ENCODE data around the gene GSX2.
A peak's percentile ranks its signal among the peaks of the same experiment; 100 is the strongest.
"Not testable (repeated sequence)": the region's sequence is repeated elsewhere in the genome, so short reads cannot be mapped to it uniquely, and the experiment has no call there.

Gene GSX2

DNA sequence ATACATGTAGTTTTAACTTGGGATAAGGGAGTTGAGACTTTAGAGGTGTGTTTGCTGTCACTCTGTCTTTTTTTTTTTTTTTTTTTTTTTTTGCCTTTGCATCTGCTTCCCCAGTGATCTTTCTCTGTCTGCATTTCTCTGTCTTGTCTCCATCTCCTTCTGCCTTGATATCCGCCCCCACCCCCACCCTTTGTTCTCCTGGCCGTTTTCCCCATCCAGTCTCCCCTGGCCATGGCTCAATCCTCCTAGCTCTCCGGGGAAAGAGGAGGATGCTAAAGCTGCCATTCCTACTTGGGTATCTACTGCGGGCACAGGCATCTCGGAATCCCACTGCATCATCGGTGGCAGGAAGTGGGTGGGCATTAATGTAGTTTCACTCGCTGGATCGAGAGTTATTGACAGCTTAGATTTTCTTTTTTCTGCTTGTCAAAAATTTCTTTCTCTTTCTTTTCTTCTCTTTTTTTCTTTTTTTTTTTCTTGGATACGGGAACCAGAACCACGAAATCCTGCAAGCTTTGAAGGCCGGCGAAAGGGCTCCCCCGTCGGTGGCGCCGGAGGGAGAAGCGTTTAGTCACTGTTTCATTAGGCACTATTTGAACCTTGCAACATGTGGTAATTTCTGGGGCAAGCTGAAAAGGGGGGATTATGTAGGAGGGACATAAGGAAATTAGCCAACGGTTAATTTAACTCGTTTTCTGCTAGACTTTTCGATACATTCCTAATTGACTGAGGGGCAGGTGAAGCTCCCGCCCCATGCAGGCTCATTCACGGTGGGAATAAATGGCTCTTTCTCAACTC, 8.2 kb downstream of the GSX2 start:
- no peak for DNase-seq

DNA sequence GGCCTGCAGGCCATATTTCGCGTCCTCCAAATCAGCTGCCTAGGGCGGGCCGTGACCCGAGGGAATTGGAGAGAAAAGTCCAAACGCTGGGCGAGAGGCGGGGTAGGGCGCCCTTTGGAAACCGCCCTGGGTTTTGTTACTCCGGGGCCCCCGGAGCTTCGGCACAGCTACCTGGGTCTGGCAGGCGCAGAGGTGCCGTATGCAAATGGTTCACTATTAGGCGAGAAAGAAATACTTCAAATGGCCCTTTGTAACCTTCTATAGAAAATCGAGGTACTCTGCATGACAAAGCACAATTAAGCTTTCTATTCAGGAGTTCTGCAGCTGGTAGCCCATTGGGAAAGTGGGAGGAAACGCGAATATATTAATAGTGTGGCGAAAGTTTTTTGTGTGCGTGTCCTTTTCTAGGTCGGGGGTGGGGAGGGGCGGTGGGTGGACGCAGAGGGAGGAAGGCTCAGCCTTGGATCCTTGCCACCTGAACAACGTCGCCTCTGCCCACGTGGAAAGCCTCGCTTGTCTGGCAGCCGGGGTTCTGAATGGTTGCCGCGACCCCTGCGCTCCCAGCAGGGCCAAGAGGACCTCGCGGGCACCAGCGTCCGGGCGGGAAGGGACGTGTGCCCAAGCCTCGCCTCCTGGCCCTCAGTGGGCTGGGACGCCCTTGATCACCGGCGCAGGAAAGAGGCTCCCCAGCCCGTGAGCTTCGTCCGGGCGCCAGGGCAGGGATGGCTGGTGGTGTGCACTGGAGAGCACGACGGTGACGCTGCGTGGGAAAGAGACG, 9.5 kb downstream of the GSX2 start:
- DNase-seq = no peak

DNA sequence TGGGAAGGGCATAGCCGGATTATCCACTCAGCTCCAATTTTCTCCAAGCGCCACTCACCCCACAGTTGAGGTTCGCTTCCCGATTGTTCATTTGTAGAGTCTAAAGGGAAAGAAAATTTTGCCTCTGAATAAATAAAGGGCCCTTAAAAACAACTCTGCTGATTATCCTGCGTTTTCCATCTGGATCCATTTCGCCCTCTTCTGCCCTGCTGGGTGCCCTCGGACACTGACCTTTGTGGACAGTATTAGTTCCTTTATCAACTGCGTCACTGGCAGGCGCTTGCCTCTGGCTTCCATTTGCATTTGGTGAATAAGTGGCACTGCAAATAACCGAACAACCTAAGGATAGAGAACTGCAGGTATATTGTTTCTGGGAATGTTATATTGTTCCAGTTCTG, 10.1 kb downstream of the GSX2 start:
- no peak for DNase-seq

DNA sequence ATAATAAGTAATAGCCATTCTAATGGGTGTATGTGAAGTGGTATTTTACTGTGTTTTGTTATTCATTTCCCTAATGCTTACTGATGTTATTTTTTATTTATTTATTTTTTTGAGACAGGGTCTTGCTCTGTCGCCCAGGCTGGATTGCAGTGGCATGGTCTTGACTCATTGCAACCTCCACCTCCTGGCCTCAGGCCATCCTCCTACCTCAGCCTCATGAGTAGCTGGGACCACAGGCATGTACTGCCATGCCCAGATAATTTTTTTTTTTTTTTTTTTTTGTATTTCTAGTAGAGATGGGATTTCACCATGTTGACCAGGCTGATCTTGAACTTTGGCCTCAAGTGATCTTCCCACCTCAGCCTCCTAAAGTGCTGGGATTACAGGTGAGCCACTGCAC, 13.2 kb downstream of the GSX2 start:
- DNase-seq = not testable (repeated sequence)

GRCh38 chr4:54116246-54116645, 16.3 kb downstream of the GSX2 start:
- DNase-seq = not testable (repeated sequence)

DNA sequence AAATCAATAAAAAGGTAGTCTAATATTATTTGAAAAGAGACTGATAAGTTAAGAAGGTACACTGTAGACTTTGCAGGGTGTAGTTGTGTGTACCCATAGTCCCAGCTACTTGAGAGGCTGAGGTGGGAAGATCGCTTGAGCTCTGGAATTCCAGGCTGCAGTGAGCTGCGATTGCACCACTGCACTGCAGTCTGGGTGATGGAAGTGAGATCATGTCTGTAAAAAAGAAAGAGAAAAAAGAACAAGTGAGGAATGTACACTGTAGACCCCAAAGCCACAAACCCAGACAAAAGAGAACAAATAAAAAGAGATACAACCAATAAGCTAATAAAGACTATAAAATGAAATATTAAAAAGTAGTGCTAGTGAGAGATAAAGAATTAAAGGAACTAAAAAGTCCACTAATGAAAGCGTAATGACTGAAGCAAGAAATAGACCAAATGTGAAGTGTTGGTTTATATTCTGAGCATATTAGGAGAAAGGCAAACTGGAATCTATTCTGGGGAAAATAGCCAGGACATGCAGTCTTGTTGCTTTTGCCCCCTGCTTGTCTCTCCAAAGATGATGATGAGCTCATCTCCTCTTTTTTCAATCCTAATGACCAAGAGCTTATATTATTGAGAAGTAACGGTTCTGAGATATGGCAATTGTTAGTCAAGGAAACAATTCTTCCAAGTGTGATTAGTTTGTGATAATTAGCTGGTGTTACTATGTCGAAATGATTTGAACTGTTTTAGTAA, 19.1 kb downstream of the GSX2 start:
- DNase-seq = no peak

- no peak for DNase-seq
These were observed 20.6 kb downstream of the GSX2 start for GRCh38 chr4:54120518-54120917.

GRCh38 chr4:54127660-54128059, 27.7 kb downstream of the GSX2 start:
- DNase-seq = no peak

DNA sequence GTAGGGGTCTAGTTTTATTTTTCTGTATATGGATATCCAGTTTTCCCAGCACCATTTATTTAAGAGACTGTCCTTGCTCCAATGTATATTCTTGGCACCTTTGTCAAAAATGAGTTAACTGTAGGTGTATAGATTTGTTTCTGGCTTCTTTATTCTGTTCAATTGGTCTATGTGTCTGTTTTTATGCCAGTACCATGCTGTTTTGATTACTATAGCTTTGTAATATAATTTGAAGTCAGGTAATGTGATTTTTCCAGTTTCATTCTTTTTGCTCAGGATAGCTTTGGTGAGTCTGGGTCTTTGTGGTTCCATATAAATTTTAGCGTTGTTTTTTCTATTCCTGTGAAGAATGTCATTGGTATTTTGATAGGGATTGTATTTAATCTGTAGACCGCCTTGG, 28.7 kb downstream of the GSX2 start:
- DNase-seq = not testable (repeated sequence)

DNA sequence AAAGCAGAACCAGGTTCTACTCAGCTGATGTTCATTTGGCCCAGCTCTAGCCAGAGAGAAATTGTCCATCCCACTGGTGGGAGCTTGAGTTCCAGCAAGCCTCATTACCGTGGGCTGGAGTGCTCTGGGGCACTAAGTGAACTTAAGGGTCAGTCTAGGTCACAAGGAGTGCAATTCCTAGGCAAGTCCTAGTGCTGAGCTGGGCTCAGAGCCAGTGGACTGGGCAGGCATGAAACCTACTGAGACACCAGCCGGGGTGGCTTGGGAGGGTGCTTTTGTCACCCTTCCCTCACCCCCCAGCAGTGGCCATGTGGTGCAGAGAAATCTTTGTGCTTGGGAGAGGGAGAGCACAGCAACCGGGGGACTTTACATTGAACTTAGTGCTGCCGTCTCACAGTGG, 39.4 kb downstream of the GSX2 start:
- no peak for DNase-seq

DNA sequence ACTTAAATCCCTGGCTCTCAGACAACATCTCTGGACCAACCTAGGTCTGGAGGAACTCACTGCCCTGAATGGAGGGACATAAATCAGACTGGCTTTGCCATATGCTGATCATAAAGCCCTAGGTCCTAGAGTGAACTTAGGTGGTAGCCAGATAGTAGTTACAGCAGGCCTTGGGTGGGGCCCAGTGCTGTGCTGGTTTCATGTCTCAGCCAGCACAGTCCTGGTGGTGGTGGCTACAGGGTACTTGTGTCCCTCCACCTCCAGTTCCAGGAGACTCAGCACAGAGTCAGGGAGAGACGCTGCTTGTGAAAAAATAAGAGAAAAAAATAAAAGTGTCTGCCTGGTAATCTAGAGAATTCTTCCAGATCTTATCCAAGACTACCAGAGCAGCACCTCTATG, 40.3 kb downstream of the GSX2 start:
- no peak for DNase-seq

DNA sequence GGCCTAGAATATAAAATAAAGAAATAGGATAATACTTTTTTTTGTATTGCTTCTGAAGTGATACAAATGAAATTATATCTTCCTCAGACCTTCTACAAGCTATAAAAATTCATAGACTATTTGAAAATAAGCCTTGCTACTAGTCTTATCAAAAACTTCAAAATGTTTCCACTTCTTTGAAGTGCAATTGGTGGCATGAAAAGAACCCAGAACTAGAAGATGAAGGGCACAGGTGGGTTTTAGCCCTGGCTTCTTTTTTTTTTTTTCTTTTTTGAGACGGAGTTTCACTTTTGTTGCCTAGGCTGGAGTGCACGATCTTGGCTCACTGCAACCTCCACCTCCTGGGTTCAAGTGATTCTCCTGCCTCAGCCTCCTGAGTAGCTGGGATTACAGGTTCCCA, 44.2 kb downstream of the GSX2 start:
- DNase-seq = no peak

GRCh38 chr4:54144661-54145171, 44.8 kb downstream of the GSX2 start:
- peak; percentile 3 for DNase-seq

- DNase-seq = no peak
These were observed 46.2 kb downstream of the GSX2 start for GRCh38 chr4:54146139-54146538.

GRCh38 chr4:54149323-54149722, 49.4 kb downstream of the GSX2 start:
- no peak for DNase-seq

All from activated CD4-positive, alpha-beta T cell treated with anti-CD3 and anti-CD28 coated beads, Interleukin-2, Interleukin-6, amounts not matched to agents 100 ng/mL and 50 ng/mL, durations not matched to agents 16 hours and 8 hours (primary cell).